HUES6 (cell line): ENCODE results near the gene ZNF592.

Source experiments
- H3K27ac ChIP-seq: 2 replicates; pipeline ENCODE4 v1.7.0; 2013; ENCODE audit warnings: low read depth, mild to moderate bottlenecking, low read length, inconsistent platforms
- H3K27me3 ChIP-seq: 2 replicates; pipeline ENCODE4 v1.6.1; 2013; ENCODE audit warnings: low read length; ENCODE audit not compliant: control insufficient read depth, insufficient read depth
- H3K36me3 ChIP-seq: 2 replicates; pipeline ENCODE4 v1.6.1; 2013; ENCODE audit warnings: low read length; ENCODE audit not compliant: control insufficient read depth, insufficient read depth
- H3K4me1 ChIP-seq: 2 replicates; pipeline ENCODE4 v1.6.1; 2013; ENCODE audit warnings: low read length; ENCODE audit not compliant: control insufficient read depth, insufficient read depth
- H3K4me3 ChIP-seq: 2 replicates; pipeline ENCODE4 v1.5.1; 2013; ENCODE audit warnings: low read depth, low read length
- H3K9ac ChIP-seq: one replicate; pipeline ENCODE4 v1.6.1; 2013; ENCODE audit warnings: mild to moderate bottlenecking, low read length
- H3K9me3 ChIP-seq: 2 replicates; pipeline ENCODE4 v1.6.1; 2013; ENCODE audit warnings: low read depth, low read length; ENCODE audit not compliant: control insufficient read depth, insufficient read depth

Gene ZNF592

DNA sequence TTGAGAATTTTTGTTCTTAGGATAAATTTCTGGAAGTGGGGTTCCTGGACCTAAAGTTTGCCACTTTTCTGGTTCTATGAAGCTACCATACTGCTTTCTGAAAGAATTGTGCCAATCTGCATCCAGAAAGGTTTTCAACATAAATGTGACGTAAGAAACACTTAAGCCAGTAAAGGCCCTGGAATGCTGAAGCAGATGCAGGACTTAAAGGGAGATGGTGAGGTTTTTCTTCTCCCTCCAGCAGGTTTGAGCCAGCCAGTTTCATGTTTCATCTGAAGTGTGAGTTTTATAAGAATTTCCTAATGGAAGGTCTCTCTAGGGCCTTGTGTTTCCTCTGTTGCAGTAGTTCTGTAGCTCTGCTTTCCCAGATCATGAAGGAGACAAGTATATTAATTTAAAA, 33.1 kb downstream of the ZNF592 start:
- Histone ChIP-seq H3K27me3 (no peaks in the 10 kb centered on the region), H3K4me1 (peaks cover 19% of the 10 kb centered on the region), H3K4me3 (no peak overlapping the region), H3K9me3 (no peaks in the 10 kb centered on the region), H3K9ac (no peak overlapping the region), H3K27ac (no peak overlapping the region), H3K36me3 (peaks cover 36% of the 10 kb centered on the region)

DNA sequence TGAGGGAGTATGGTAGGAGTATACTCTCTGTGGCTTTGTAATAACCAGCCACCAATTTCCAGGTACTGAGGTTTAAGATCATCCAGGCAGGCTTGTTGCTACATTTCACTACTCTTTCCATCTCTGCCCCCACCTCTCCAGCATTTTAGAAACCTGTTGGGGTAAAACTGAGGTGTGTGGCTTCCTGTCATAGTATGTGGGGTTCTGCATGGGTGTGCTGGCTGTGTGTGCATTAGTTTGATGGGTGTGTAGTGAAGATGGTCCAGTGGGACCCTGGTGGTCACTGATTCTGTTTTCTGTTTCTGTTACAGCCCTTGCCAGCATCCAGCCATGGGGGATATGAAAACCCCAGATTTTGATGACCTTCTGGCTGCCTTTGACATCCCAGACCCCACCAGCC, 34.0 kb downstream of the ZNF592 start:
- no peak overlapping the region for H3K9ac ChIP-seq
- H3K9me3 ChIP-seq = no peaks in the 10 kb centered on the region
- H3K4me3 ChIP-seq = no peak overlapping the region
- peaks cover 19% of the 10 kb centered on the region for H3K4me1 ChIP-seq
- peaks cover 37% of the 10 kb centered on the region for H3K36me3 ChIP-seq
- no peak overlapping the region for H3K27ac ChIP-seq
- H3K27me3 ChIP-seq = no peaks in the 10 kb centered on the region

DNA sequence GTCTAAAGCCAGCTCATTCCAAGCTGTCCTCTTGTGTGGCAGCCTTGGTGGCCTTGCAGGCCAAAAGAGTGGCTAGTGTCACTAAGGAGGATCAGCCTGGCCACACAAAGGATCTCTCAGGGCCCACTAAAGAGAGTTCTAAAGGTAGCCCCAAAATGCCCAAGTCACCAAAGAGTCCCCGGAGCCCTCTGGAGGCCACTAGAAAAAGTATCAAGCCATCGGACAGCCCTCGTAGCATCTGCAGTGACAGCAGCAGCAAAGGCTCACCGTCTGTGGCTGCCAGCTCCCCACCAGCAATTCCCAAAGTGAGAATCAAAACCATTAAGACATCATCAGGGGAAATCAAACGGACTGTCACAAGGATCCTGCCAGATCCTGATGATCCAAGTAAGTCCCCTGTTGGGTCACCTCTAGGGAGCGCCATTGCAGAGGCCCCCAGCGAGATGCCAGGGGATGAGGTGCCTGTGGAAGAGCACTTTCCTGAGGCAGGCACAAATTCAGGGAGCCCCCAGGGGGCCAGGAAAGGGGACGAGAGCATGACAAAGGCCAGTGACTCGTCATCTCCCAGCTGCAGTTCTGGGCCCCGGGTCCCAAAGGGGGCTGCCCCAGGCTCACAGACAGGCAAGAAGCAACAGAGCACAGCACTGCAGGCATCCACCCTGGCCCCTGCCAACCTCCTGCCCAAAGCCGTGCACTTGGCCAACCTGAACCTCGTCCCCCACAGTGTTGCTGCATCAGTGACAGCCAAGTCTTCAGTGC, 35.3 kb downstream of the ZNF592 start:
- H3K27me3 ChIP-seq = no peaks in the 10 kb centered on the region
- H3K9me3 ChIP-seq = no peaks in the 10 kb centered on the region
- H3K4me1 ChIP-seq = peaks cover 10% of the 10 kb centered on the region
- no peak overlapping the region for H3K9ac ChIP-seq
- peaks cover 43% of the 10 kb centered on the region for H3K36me3 ChIP-seq
- H3K27ac ChIP-seq = 0 out of 2 replicates have a peak overlapping the region, but pooled peaks have one; percentile 24
- no peak overlapping the region for H3K4me3 ChIP-seq

DNA sequence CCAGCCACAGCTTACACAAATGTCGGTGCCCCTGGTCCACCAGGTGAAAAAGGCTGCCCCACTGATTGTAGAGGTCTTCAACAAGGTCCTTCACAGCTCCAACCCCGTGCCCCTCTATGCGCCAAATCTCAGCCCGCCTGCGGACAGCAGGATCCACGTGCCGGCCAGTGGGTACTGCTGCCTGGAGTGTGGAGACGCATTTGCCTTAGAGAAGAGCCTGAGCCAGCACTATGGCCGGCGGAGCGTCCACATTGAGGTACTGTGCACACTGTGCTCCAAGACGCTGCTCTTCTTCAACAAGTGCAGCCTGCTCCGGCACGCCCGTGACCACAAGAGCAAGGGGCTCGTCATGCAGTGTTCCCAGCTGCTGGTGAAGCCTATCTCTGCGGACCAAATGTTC, 35.9 kb downstream of the ZNF592 start:
- Histone ChIP-seq H3K4me1 (peaks cover 10% of the 10 kb centered on the region), H3K9me3 (no peaks in the 10 kb centered on the region), H3K9ac (no peak overlapping the region), H3K27ac (0 out of 2 replicates have a peak overlapping the region, but pooled peaks have one; percentile 24), H3K4me3 (no peak overlapping the region), H3K36me3 (peaks cover 43% of the 10 kb centered on the region), H3K27me3 (no peaks in the 10 kb centered on the region)

DNA sequence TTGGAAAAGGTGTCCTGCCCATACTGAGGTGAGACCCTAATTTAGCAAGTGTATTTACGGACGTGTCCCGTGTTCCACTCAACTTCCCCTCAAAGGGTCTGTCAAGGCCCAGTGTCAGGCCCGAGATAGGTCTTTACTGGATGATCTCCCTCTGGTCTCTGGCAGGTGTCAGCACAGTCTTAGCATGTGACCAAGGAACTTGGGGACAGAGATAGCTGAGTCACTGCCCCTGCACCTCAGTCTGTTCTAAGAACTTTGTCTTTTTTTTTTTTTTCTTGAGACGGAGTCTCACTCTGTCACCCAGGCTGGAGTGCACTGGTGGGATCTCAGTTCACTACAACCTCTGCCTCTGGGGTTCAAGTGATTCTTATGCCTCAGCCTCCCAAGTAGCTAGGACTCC, 36.7 kb downstream of the ZNF592 start:
- Histone ChIP-seq H3K27ac (no peak overlapping the region), H3K4me1 (peaks cover 10% of the 10 kb centered on the region), H3K27me3 (no peaks in the 10 kb centered on the region), H3K9me3 (no peaks in the 10 kb centered on the region), H3K4me3 (no peak overlapping the region), H3K9ac (no peak overlapping the region), H3K36me3 (peaks cover 44% of the 10 kb centered on the region)

DNA sequence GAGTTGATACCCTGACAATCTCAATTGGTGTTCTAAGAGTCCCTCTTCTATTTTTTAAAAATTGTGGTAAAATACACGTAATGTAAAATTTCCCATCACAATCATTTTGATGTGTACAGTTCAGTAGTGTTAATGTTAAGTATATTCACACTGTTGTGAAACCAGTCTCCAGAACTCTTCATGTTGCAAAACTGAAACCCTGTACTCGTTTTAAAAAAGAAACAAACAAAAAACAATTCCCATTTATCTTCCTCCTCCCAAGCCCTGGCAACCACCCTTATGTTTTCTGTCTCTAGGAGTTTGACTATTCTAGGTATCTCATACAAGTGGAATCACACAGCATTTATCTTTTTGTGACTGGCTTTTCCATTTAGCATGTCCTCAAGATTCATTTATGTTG, 40.1 kb downstream of the ZNF592 start:
- H3K9ac ChIP-seq = no peak overlapping the region
- H3K27ac ChIP-seq = no peak overlapping the region
- peaks cover 56% of the 10 kb centered on the region for H3K36me3 ChIP-seq
- H3K27me3 ChIP-seq = no peaks in the 10 kb centered on the region
- H3K9me3 ChIP-seq = no peaks in the 10 kb centered on the region
- peaks cover 6% of the 10 kb centered on the region for H3K4me1 ChIP-seq
- no peak overlapping the region for H3K4me3 ChIP-seq

DNA sequence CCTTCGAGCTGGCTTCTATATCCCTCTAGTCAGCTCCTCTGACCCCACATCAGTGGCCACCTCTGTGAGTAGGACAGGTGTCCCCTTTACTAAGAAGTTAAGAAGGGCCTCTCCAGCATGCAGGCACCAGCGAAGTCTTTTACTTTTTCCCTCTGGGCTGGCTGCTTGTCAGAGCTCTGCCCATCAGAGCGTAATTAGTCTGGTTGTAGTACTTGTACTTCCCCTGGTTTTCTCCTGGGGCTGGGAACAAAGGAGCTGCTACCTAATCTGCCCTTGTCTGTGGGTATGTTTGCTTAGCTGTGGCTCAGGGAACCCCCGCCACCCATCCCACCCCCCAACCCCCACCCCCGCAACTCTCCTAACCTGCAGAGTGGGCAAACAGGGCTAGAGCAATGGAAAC, 41.4 kb downstream of the ZNF592 start:
- H3K4me1 ChIP-seq = no peaks in the 10 kb centered on the region
- no peak overlapping the region for H3K9ac ChIP-seq
- H3K27me3 ChIP-seq = no peaks in the 10 kb centered on the region
- no peak overlapping the region for H3K27ac ChIP-seq
- H3K4me3 ChIP-seq = no peak overlapping the region
- H3K36me3 ChIP-seq = peaks cover 47% of the 10 kb centered on the region
- no peaks in the 10 kb centered on the region for H3K9me3 ChIP-seq

DNA sequence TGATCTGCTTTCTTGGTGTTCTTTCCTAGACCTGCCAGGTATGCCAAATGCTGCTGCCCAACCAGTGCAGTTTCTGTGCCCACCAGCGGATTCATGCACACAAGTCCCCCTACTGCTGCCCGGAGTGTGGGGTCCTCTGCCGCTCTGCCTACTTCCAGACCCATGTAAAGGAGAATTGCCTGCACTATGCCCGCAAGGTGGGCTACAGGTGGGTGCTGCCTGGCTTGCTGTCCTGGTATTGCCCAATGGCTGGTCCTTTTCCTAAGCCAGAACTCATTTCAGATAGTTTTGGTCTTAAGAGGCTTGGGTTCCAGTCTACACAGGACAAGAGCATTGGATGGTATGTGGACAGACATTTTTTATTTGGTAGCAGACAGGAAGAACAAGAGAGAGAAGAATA, 42.3 kb downstream of the ZNF592 start:
- Histone ChIP-seq H3K4me3 (no peak overlapping the region), H3K27me3 (no peaks in the 10 kb centered on the region), H3K9ac (no peak overlapping the region), H3K9me3 (no peaks in the 10 kb centered on the region), H3K4me1 (no peaks in the 10 kb centered on the region), H3K36me3 (peaks cover 49% of the 10 kb centered on the region), H3K27ac (no peak overlapping the region)

DNA sequence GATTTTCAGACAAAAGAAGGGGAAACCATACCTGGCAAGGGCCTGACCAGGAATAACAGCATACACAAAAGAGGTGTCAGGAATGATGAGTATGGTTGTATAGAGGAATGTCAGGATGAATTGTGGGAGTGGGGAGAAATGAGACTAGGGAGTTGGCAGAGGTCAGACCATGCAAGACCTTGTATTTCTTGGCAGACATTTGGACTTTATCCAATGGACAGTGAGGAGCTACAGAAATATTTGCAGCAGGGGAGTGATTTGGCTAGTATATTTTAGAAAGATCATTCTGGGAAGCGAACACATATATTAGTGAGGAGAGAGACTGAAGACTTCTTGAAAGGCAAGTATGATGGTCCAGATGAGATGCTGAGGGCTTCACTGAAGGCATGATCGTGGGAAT, 43.4 kb downstream of the ZNF592 start:
- peaks cover 47% of the 10 kb centered on the region for H3K36me3 ChIP-seq
- H3K4me3 ChIP-seq = no peak overlapping the region
- no peaks in the 10 kb centered on the region for H3K9me3 ChIP-seq
- H3K9ac ChIP-seq = no peak overlapping the region
- H3K4me1 ChIP-seq = no peaks in the 10 kb centered on the region
- H3K27me3 ChIP-seq = no peaks in the 10 kb centered on the region
- H3K27ac ChIP-seq = no peak overlapping the region

DNA sequence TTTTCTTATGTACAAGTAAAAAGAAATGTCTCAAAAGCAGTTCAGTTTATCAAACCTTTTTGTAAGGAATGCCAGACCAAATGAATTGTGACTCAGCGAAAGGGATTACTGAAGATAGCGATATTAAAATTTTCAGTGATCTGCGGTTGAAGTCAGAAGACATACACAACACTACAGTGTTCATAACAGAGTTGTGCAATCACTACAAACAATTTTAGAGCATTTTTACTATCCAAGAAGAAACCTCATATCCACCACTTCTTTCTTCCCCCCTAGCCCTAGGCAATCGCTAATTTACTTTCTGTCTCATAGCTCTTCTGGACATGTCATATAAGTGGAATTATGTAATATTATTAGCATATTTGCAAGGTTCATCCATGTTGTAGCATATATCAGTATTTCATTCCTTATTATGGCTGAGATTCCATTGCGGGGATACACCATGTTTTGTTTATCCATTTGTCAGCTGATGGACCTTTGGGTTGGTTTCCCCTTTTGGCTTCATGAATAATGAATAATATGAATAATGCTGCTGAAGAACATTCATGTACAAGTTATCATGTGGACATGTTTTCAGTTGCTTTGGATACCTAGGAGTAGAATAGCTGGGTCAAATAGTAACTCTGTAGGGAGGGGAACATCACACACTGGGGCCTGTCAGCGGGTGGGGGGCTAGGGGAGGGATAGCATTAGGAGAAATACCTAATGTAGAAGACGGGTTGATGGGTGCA, 45.2 kb downstream of the ZNF592 start:
- peaks cover 54% of the 10 kb centered on the region for H3K36me3 ChIP-seq

DNA sequence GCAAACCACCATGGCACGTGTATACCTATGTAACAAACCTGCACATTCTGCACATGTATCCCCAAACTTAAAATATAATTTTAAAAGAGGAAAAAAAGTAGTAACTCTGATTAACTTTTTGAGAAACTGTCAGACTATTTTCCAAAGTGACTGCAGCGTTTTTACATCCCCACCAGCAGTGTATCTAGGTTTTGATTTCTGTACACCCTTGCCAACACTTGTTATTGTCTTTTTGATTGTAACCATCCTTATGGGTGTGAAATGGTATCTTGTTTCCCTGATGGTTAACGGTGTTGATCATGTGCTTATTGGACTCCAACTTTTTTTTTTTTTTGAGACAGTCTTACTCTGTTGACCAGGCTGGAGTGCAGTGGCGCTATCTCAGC, 45.8 kb downstream of the ZNF592 start:
- no peaks in the 10 kb centered on the region for H3K27me3 ChIP-seq
- no peaks in the 10 kb centered on the region for H3K4me1 ChIP-seq
- H3K9me3 ChIP-seq = no peaks in the 10 kb centered on the region
- peaks cover 59% of the 10 kb centered on the region for H3K36me3 ChIP-seq
- no peak overlapping the region for H3K4me3 ChIP-seq
- no peak overlapping the region for H3K9ac ChIP-seq
- no peak overlapping the region for H3K27ac ChIP-seq

More for the DNA sequence above, 45.2 kb downstream of the ZNF592 start:
- Histone ChIP-seq H3K9me3 (no peaks in the 10 kb centered on the region), H3K9ac (no peak overlapping the region), H3K4me1 (no peaks in the 10 kb centered on the region), H3K4me3 (no peak overlapping the region), H3K27me3 (no peaks in the 10 kb centered on the region), H3K27ac (no peak overlapping the region)
